BLaER1 treated with 17β-estradiol and CSF1 and Interleukin-3, amounts not matched to agents 10 nM and 100 nM (cell line): ENCODE results near the gene TMSB4X.

Source experiments
- H3K27ac ChIP-seq, 11 experiments: shearing (Covaris generic); formaldehyde crosslinking; 2 replicates each; pipeline ENCODE4 v1.8.1; 2022
- H3K27me3 ChIP-seq, 11 experiments: shearing (Covaris generic); formaldehyde crosslinking; 2 replicates each; pipeline ENCODE4 v1.8.1; 2022
- H3K36me3 ChIP-seq, 11 experiments: shearing (Covaris generic); formaldehyde crosslinking; 2 replicates each; pipeline ENCODE4 v1.8.1; 2022
- H3K4me1 ChIP-seq, 10 experiments: shearing (Covaris generic); formaldehyde crosslinking; 2 replicates each; pipeline ENCODE4 v1.8.1; 2022
- H3K4me2 ChIP-seq, 11 experiments: shearing (Covaris generic); formaldehyde crosslinking; 2 replicates each; pipeline ENCODE4 v1.8.1; 2022
- H3K4me3 ChIP-seq, 10 experiments: shearing (Covaris generic); formaldehyde crosslinking; 2 replicates each; pipeline ENCODE4 v1.8.1; 2022
- H3K9ac ChIP-seq, 11 experiments: shearing (Covaris generic); formaldehyde crosslinking; 2 replicates each; pipeline ENCODE4 v1.8.1; 2022
- H3K9me3 ChIP-seq, 11 experiments: shearing (Covaris generic); formaldehyde crosslinking; replicated peaks in 1 of 11; 2 replicates each; pipeline ENCODE4 v1.8.1; 2022
- H4K20me1 ChIP-seq, 11 experiments: shearing (Covaris generic); formaldehyde crosslinking; 2 replicates each; pipeline ENCODE4 v1.8.1; 2022
- Cebpa-rat ChIP-seq, 11 experiments: shearing (Covaris generic); IDR thresholded peaks; 2 replicates each; pipeline ENCODE4 v1.8.1; 2022

The TMSB4X gene

DNA sequence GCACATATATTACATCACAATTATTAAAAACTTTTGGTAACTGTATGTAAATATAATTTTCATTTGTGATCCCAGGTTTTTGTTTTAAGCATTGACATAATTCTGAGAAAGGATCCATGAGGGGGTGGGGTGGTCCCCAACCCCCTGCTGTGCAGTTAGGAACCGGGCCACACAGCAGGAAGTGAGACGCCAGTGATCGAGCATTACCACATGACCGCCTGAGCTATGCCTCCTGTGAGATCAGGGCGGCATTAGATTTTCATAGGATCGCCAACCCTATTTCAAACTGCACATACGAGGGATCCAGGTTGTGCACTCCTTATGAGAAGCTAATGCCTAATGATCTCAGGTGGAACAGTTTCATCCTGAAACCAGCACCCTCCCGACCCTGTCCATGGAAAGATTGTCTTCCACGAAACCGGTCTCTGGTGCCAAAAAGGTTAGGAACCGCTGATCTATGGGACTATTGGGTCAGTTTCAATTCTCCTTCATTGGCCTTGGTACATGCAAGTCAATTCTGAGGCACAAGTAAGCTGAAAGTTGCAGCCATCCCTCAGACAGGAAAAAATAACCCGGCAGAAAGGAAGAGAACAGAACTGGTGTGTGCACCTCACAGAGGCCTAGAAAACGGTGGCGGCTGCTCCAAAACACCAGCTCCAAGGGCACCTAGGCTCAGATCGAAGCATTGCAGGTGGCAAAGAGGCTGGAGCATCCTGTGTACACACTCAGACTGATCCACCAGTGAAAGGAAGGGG, 7.0 kb upstream of the TMSB4X start:
- peaks cover 0 to 18% (median 0%) of the 10 kb centered on the region in 11 experiments; a peak in 6 of 22 replicates for H3K27me3 ChIP-seq
- peaks cover 33 to 55% (median 47%) of the 10 kb centered on the region in 10 experiments for H3K4me1 ChIP-seq
- H3K27ac ChIP-seq, result peak overlapping the region in 2 of 11 experiments; percentile 13 to 23; a peak in 2 of 22 replicates
- H3K36me3 ChIP-seq, result no peaks in the 10 kb centered on the region
- H3K4me3 ChIP-seq, result no peak overlapping the region
- H3K9me3 ChIP-seq, result peaks cover 0 to 34% (median 20%) of the 10 kb centered on the region in 11 experiments; a peak in 12 of 22 replicates
- TF ChIP-seq Cebpa-rat (IDR thresholded peaks at IDR 0.05), result no peak
- no peaks in the 10 kb centered on the region for H4K20me1 ChIP-seq
- no peak overlapping the region for H3K9ac ChIP-seq
- peak overlapping the region; percentile 4 to 83 (median 43); a peak in 21 of 22 replicates for H3K4me2 ChIP-seq

DNA sequence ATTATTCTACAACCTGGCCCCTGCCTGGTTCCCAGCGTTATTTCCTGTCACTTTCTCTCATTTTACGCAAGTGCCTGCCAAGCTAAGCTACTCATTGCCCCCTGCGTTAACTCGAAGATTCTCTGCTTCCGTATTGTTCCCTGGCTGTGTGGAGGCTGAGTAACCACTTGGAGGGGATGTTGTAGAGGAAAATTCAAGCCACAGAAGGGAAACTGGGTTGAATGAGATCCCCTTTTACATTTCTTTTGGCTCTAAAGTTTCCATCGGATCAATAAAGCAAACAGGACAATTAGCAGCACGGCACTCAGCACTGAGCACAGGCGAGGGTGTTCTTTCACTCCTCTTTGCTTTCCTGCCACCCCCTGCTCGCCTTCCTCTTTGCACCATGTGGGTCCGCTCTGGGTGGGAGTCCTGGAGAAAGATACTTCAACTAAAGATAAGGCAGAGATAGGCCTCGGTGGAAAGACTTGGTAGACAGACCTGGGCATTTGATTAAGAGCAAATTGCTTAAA, 4.2 kb upstream of the TMSB4X start:
- Histone ChIP-seq H3K9ac (peak overlapping the region; percentile 78 to 99 (median 96)), H3K27ac (peak overlapping the region; percentile 80 to 99 (median 98)), H3K4me3 (peak overlapping the region; percentile 31 to 78 (median 54); a peak in 18 of 20 replicates)

DNA sequence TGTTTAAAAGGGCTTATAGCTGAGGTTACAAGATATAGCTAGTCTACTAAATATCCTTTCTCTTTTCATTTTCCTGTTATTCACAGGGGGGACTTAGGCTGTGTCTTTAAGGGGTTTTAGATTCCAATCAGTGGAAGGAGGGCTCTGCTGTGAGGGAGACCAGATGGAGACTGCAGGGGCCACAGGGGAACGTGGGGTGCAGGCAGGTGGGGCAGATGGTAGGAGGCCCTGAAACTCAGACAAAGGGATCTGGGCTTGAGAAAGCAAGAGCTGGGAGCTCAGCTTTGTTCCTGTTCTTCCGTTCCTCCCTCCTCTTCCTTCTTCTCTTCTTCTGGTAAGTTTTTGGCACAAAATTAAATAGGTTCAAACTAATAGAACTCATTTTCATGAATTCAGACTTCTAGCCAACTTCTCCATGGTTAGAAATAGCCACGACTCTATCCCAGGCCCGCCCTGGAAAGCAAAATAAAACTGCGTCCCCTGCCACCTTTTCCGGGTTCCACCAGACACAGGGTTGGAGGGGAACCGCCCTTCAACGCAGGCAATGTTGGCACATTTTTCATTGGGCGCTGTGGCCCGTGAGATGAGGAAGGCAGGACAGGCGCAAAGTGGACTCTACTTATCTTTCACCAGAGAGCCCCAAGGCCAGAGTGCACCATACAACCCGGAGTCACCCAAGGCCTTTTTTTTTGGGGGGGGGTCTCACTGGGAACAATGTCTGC, 3.5 kb upstream of the TMSB4X start:
- peaks cover 7 to 15% (median 10%) of the 10 kb centered on the region in 11 experiments; a peak in 14 of 22 replicates for H4K20me1 ChIP-seq
- H3K4me1 ChIP-seq, result peaks cover 46 to 74% (median 66%) of the 10 kb centered on the region in 10 experiments
- TF ChIP-seq Cebpa-rat (IDR thresholded peaks at IDR 0.05), result no peak
- H3K27me3 ChIP-seq, result peaks cover 0 to 18% (median 0%) of the 10 kb centered on the region in 11 experiments; a peak in 6 of 22 replicates
- H3K9ac ChIP-seq, result peak overlapping the region; percentile 78 to 99 (median 96)
- H3K9me3 ChIP-seq, result peaks cover 0 to 25% (median 17%) of the 10 kb centered on the region in 11 experiments; a peak in 18 of 22 replicates
- peak overlapping the region; percentile 31 to 78 (median 54); a peak in 19 of 20 replicates for H3K4me3 ChIP-seq
- peaks cover 2 to 14% (median 13%) of the 10 kb centered on the region in 11 experiments; a peak in 17 of 22 replicates for H3K36me3 ChIP-seq
- H3K27ac ChIP-seq, result peak overlapping the region; percentile 80 to 99 (median 98)
- H3K4me2 ChIP-seq, result peak overlapping the region; percentile 54 to 89 (median 79)

More for the DNA sequence above, 4.2 kb upstream of the TMSB4X start:
- no peak; a peak in 1 of 22 replicates for TF ChIP-seq Cebpa-rat (IDR thresholded peaks at IDR 0.05)
- Histone ChIP-seq H3K4me2 (peak overlapping the region; percentile 54 to 89 (median 79)), H3K4me1 (peaks cover 46 to 74% (median 66%) of the 10 kb centered on the region in 10 experiments), H4K20me1 (peaks cover 6 to 8% (median 7%) of the 10 kb centered on the region in 11 experiments; a peak in 14 of 22 replicates), H3K27me3 (peaks cover 0 to 18% (median 0%) of the 10 kb centered on the region in 11 experiments; a peak in 6 of 22 replicates), H3K36me3 (peaks cover 2 to 8% (median 7%) of the 10 kb centered on the region in 11 experiments; a peak in 17 of 22 replicates), H3K9me3 (peaks cover 0 to 24% (median 14%) of the 10 kb centered on the region in 11 experiments; a peak in 18 of 22 replicates)

GRCh38 chrX:12972243-12972642, 2.7 kb upstream of the TMSB4X start:
- peaks cover 0 to 25% (median 14%) of the 10 kb centered on the region in 11 experiments; a peak in 18 of 22 replicates for H3K9me3 ChIP-seq

GRCh38 chrX:12972878-12973560, 1.9 kb upstream of the TMSB4X start:
- no peak for TF ChIP-seq Cebpa-rat (IDR thresholded peaks at IDR 0.05)
- peak overlapping the region; percentile 93 to 99 (median 98) for H3K9ac ChIP-seq
- peak overlapping the region; percentile 71 to 83 (median 78) for H3K4me3 ChIP-seq
- peaks cover 2 to 26% (median 19%) of the 10 kb centered on the region in 11 experiments; a peak in 17 of 22 replicates for H3K36me3 ChIP-seq
- H3K4me2 ChIP-seq, result peak overlapping the region; percentile 70 to 90 (median 83)
- peaks cover 43 to 68% (median 60%) of the 10 kb centered on the region in 10 experiments for H3K4me1 ChIP-seq
- H4K20me1 ChIP-seq, result peaks cover 7 to 22% (median 10%) of the 10 kb centered on the region in 11 experiments; a peak in 14 of 22 replicates
- H3K27ac ChIP-seq, result peak overlapping the region; percentile 94 to 99 (median 98)
- H3K9me3 ChIP-seq, result peaks cover 0 to 21% (median 13%) of the 10 kb centered on the region in 11 experiments; a peak in 18 of 22 replicates
- H3K27me3 ChIP-seq, result peaks cover 0 to 23% (median 0%) of the 10 kb centered on the region in 11 experiments; a peak in 7 of 22 replicates

More at GRCh38 chrX:12972243-12972642, 2.7 kb upstream of the TMSB4X start:
- Histone ChIP-seq H3K27me3 (peaks cover 0 to 18% (median 0%) of the 10 kb centered on the region in 11 experiments; a peak in 6 of 22 replicates), H3K36me3 (peaks cover 2 to 22% (median 15%) of the 10 kb centered on the region in 11 experiments; a peak in 17 of 22 replicates), H3K4me2 (peak overlapping the region; percentile 54 to 89 (median 79)), H4K20me1 (peaks cover 7 to 20% (median 10%) of the 10 kb centered on the region in 11 experiments; a peak in 14 of 22 replicates), H3K4me3 (peak overlapping the region; percentile 31 to 78 (median 54); a peak in 19 of 20 replicates), H3K27ac (peak overlapping the region; percentile 80 to 99 (median 98)), H3K4me1 (peaks cover 46 to 74% (median 66%) of the 10 kb centered on the region in 10 experiments), H3K9ac (peak overlapping the region; percentile 78 to 99 (median 96))
- TF ChIP-seq Cebpa-rat (IDR thresholded peaks at IDR 0.05), result peak in 8 of 11 experiments; percentile 17 to 60 (median 46); a peak in 7 of 22 replicates

- Histone ChIP-seq H3K4me2 (peak overlapping the region; percentile 70 to 90 (median 83)), H3K4me1 (peaks cover 45 to 68% (median 58%) of the 10 kb centered on the region in 10 experiments), H3K36me3 (peaks cover 2 to 26% (median 19%) of the 10 kb centered on the region in 11 experiments; a peak in 17 of 22 replicates), H3K27me3 (peaks cover 0 to 30% (median 0%) of the 10 kb centered on the region in 11 experiments; a peak in 7 of 22 replicates), H4K20me1 (peaks cover 7 to 22% (median 10%) of the 10 kb centered on the region in 11 experiments; a peak in 14 of 22 replicates), H3K4me3 (peak overlapping the region; percentile 71 to 83 (median 78)), H3K9me3 (peaks cover 0 to 14% (median 13%) of the 10 kb centered on the region in 11 experiments; a peak in 18 of 22 replicates), H3K27ac (peak overlapping the region; percentile 94 to 99 (median 98)), H3K9ac (peak overlapping the region; percentile 93 to 99 (median 98))
- no peak for TF ChIP-seq Cebpa-rat (IDR thresholded peaks at IDR 0.05)
Observed at GRCh38 chrX:12973561-12974304, 1.2 kb upstream of the TMSB4X start.
